H1 (cell line): ENCODE results near the gene RAET1L.

Source experiments
- ATF3 ChIP-seq: IDR thresholded peaks from 2 replicates; pipeline ENCODE4 v1.6.1; 2011; ENCODE audit warnings: low read depth, mild to moderate bottlenecking, low read length; ENCODE audit not compliant: insufficient read depth
- CEBPB ChIP-seq: IDR thresholded peaks from 2 replicates; pipeline ENCODE4 v1.6.1; 2012; ENCODE audit warnings: low read depth, low read length
- CTCF ChIP-seq, 3 experiments: IDR thresholded peaks; 1 replicate in 2 of 3; 2 replicates in 1 of 3; pipeline versions ENCODE4 v1.5.1 to v1.6.1; 2011; ENCODE audit warnings: low read length in 3 of 3, mild to moderate bottlenecking in 3 of 3, inconsistent platforms in 2 of 3, low read depth in 1 of 3, moderate library complexity in 1 of 3; ENCODE audit not compliant: insufficient read depth in 1 of 3; ENCODE audit errors: control extremely low read depth in 1 of 3
- JUN ChIP-seq: IDR thresholded peaks from 2 replicates; pipeline ENCODE4 v1.6.1; 2011; ENCODE audit warnings: low read depth, mild to moderate bottlenecking, improper control_type of control experiment, low read length
- POLR2AphosphoS5 ChIP-seq: IDR thresholded peaks from 2 replicates; pipeline ENCODE4 v1.6.1; 2011; ENCODE audit warnings: low read depth, low read length
- RFX5 ChIP-seq: IDR thresholded peaks from 2 replicates; pipeline ENCODE4 v1.6.1; 2011; ENCODE audit warnings: low read depth, low read length, improper control_type of control experiment, borderline replicate concordance
- RXRA ChIP-seq: IDR thresholded peaks from 2 replicates; pipeline ENCODE4 v1.6.1; 2011; ENCODE audit warnings: low read depth, mild to moderate bottlenecking, low read length, moderate library complexity; ENCODE audit not compliant: insufficient read depth
- SAP30 ChIP-seq: fragments of 300-600 bp; sonication (generic); IDR thresholded peaks from 2 replicates; pipeline ENCODE4 v1.7.1; 2012; ENCODE audit warnings: low read length, moderate library complexity, mild to moderate bottlenecking, inconsistent platforms; ENCODE audit not compliant: insufficient read depth, insufficient replicate concordance
- SP2 ChIP-seq: IDR thresholded peaks from 2 replicates; pipeline ENCODE4 v1.6.1; 2012; ENCODE audit warnings: mild to moderate bottlenecking, low read length, inconsistent platforms
- TAF1 ChIP-seq: IDR thresholded peaks from 2 replicates; pipeline ENCODE4 v1.6.1; 2011; ENCODE audit warnings: mild to moderate bottlenecking, low read depth, low read length
- USF2 ChIP-seq: IDR thresholded peaks from 2 replicates; pipeline ENCODE4 v1.6.1; 2011; ENCODE audit warnings: low read length, improper control_type of control experiment
- YY1 ChIP-seq: IDR thresholded peaks from 2 replicates; pipeline ENCODE4 v1.6.1; 2011; ENCODE audit warnings: low read depth, mild to moderate bottlenecking, low read length

GRCh38 chr6:149987602-149988107 is 37.7 kb downstream of the RAET1L start:
- no peak for TF ChIP-seq CEBPB
- TF ChIP-seq CTCF (IDR thresholded peaks at IDR 0.05; ENCODE audit: control extremely low read depth in 1 of 3, insufficient read depth in 1 of 3, low read depth in 1 of 3, low read length in 3 of 3): no peak
- TF ChIP-seq USF2: no peak
- TF ChIP-seq RXRA: no peak
- TF ChIP-seq ATF3: no peak
- TF ChIP-seq YY1: no peak
- TF ChIP-seq POLR2AphosphoS5: no peak
- no peak for TF ChIP-seq JUN
- TF ChIP-seq TAF1: no peak
- no peak for TF ChIP-seq SP2
- TF ChIP-seq RFX5: no peak
- no peak for TF ChIP-seq SAP30
